Natural killer cell (primary cell): ENCODE data around the gene EPHB1. TPM values are rescaled to one million over a fixed set of nuclear protein-coding genes. Genes with fewer than 3 reads are reported as not detected.

ENCODE experiments used
- ATAC-seq, 3 donors: fragments of 150-1000 bp in 2 of 3; fragments of 200-7000 bp in 1 of 3; cut with Tn5 transposase; 1 replicate in 1 of 3; 2 replicates in 2 of 3; pipeline ENCODE4 v1.10.0; 2021; ENCODE audit warnings: mild to moderate bottlenecking in 2 of 3, moderate library complexity in 2 of 3
- DNase-seq, 2 donors: peaks; one replicate each; pipeline versions ENCODE4 v3.0.0 to v3.0.0-alpha.2; 2013 to 2021; ENCODE audit warnings: mixed read lengths in 1 of 2
- H3K27ac ChIP-seq: one replicate; pipeline ENCODE4 v1.5.1; 2013; ENCODE audit warnings: mild to moderate bottlenecking, low read length
- H3K27me3 ChIP-seq: one replicate; pipeline ENCODE4 v1.6.1; 2013; ENCODE audit warnings: low read length; ENCODE audit not compliant: control insufficient read depth, insufficient read depth
- H3K36me3 ChIP-seq: one replicate; pipeline ENCODE4 v1.6.1; 2013; ENCODE audit warnings: low read length; ENCODE audit not compliant: control insufficient read depth, insufficient read depth
- H3K4me1 ChIP-seq: one replicate; pipeline ENCODE4 v1.6.1; 2013; ENCODE audit warnings: low read length; ENCODE audit not compliant: control insufficient read depth, insufficient read depth
- H3K4me3 ChIP-seq: one replicate; pipeline ENCODE4 v1.5.1; 2013; ENCODE audit warnings: low read length
- H3K9me3 ChIP-seq: one replicate; pipeline ENCODE4 v1.6.1; 2013; ENCODE audit warnings: low read length; ENCODE audit not compliant: control insufficient read depth, insufficient read depth
- H3K27ac Mint-ChIP-seq, 2 donors: one replicate each; pipeline ENCODE4 v1.8.0; 2022; ENCODE audit warnings: mild to moderate bottlenecking in 2 of 2, mixed read lengths in 2 of 2, moderate library complexity in 1 of 2
- H3K27me3 Mint-ChIP-seq, 2 donors: one replicate each; pipeline ENCODE4 v1.8.0; 2022; ENCODE audit warnings: low read depth in 2 of 2, mixed read lengths in 2 of 2
- H3K36me3 Mint-ChIP-seq: one replicate; pipeline ENCODE4 v1.8.0; 2022; ENCODE audit warnings: mixed read lengths
- H3K4me1 Mint-ChIP-seq, 2 donors: one replicate each; pipeline ENCODE4 v1.8.0; 2022; ENCODE audit warnings: mixed read lengths in 2 of 2
- H3K4me3 Mint-ChIP-seq: one replicate; pipeline ENCODE4 v1.8.0; 2022; ENCODE audit warnings: mild to moderate bottlenecking, moderate library complexity, mixed read lengths
- H3K9me3 Mint-ChIP-seq, 2 donors: one replicate each; pipeline ENCODE4 v1.8.0; 2022; ENCODE audit warnings: mixed read lengths in 2 of 2
- CTCF ChIP-seq: fragments of 200-600 bp; IDR thresholded peaks from one replicate; pipeline ENCODE4 v1.8.0; 2022; ENCODE audit warnings: antibody characterized with exemption
- WGBS: methylation state at CpG from one replicate; pipeline ENCODE4 v1.1.7; 2013; ENCODE audit warnings: missing lambda C conversion rate; ENCODE audit not compliant: insufficient coverage; 5-methylcytosine and 5-hydroxymethylcytosine counted together
- intact Hi-C: fragments of 100-400 bp; cut with micrococcal nuclease; formaldehyde crosslinking; loops from one replicate; pipeline ENCODE4 v1.14.2; 2022
- total RNA-seq, 4 donors: library from RNA; stranded (reverse); fragments of 120-200 nt in 1 of 4; gene quantifications; one replicate each; pipeline versions ENCODE4 v1.2.3 to v1.2.4, GENCODE V29; 2013 to 2022

Gene EPHB1
- total RNA-seq, 3 donors from 2014 or later (not counting 1 experiment from before 2014, with no cell fraction given), result 0.60 TPM; not detected in 2

- no peaks in the 10 kb centered on the region for H3K4me1 Mint-ChIP-seq
- DNase-seq (no peak), ATAC-seq (no peak)
- Histone ChIP-seq H3K36me3 (no peaks in the 10 kb centered on the region), H3K27me3 (no peaks in the 10 kb centered on the region), H3K9me3 (no peaks in the 10 kb centered on the region), H3K4me3 (no peak overlapping the region), H3K4me1 (no peaks in the 10 kb centered on the region), H3K27ac (no peak overlapping the region)
- WGBS, result 85% methylated on average over 5 of the region's 5 CpGs
- peaks cover 6 to 7% of the 10 kb centered on the region in 2 donors for H3K9me3 Mint-ChIP-seq
- no peak overlapping the region for H3K4me3 Mint-ChIP-seq
- H3K36me3 Mint-ChIP-seq, result no peaks in the 10 kb centered on the region
- intact Hi-C loops, result no loop called here
- no peak overlapping the region for H3K27ac Mint-ChIP-seq
- TF ChIP-seq CTCF, result no peak
- H3K27me3 Mint-ChIP-seq, result peaks cover 0 to 3% of the 10 kb centered on the region in 2 donors
These were observed 418.2 kb downstream of the EPHB1 start for GRCh38 chr3:135213213-135213612.

GRCh38 chr3:135213822-135214221, 418.8 kb downstream of the EPHB1 start:
- no peak overlapping the region for H3K4me3 Mint-ChIP-seq
- H3K27ac Mint-ChIP-seq, result no peak overlapping the region
- no peak for TF ChIP-seq CTCF
- H3K9me3 Mint-ChIP-seq, result peaks cover 7 to 8% of the 10 kb centered on the region in 2 donors
- peaks cover 1% of the 10 kb centered on the region for H3K9me3 ChIP-seq
- DNase-seq (no peak), ATAC-seq (no peak)
- no peaks in the 10 kb centered on the region for H3K27me3 ChIP-seq
- no peak overlapping the region for H3K4me3 ChIP-seq
- H3K36me3 ChIP-seq, result no peaks in the 10 kb centered on the region
- H3K36me3 Mint-ChIP-seq, result no peaks in the 10 kb centered on the region
- WGBS, result 60% methylated on average over 5 of the region's 5 CpGs
- H3K27me3 Mint-ChIP-seq, result peaks cover 0 to 3% of the 10 kb centered on the region in 2 donors
- no peaks in the 10 kb centered on the region for H3K4me1 ChIP-seq
- intact Hi-C loops, result no loop called here
- no peak overlapping the region for H3K27ac ChIP-seq
- no peaks in the 10 kb centered on the region for H3K4me1 Mint-ChIP-seq

GRCh38 chr3:135214400-135214799, 419.3 kb downstream of the EPHB1 start:
- H3K9me3 ChIP-seq, result peaks cover 2% of the 10 kb centered on the region
- no peak overlapping the region for H3K27ac ChIP-seq
- Mint-ChIP-seq H3K27ac (no peak overlapping the region), H3K36me3 (no peaks in the 10 kb centered on the region), H3K4me3 (no peak overlapping the region), H3K4me1 (no peaks in the 10 kb centered on the region), H3K9me3 (peaks cover 7 to 13% of the 10 kb centered on the region in 2 donors), H3K27me3 (peaks cover 0 to 3% of the 10 kb centered on the region in 2 donors)
- H3K27me3 ChIP-seq, result no peaks in the 10 kb centered on the region
- DNase-seq (no peak), ATAC-seq (no peak)
- intact Hi-C loops, result no loop called here
- TF ChIP-seq CTCF, result no peak
- no peaks in the 10 kb centered on the region for H3K36me3 ChIP-seq
- 89% methylated on average over 5 of the region's 5 CpGs for WGBS
- H3K4me1 ChIP-seq, result no peaks in the 10 kb centered on the region
- no peak overlapping the region for H3K4me3 ChIP-seq

GRCh38 chr3:135215516-135215915, 420.5 kb downstream of the EPHB1 start:
- no peaks in the 10 kb centered on the region for H3K27me3 ChIP-seq
- ATAC-seq, result no peak
- Mint-ChIP-seq H3K9me3 (peaks cover 8 to 13% of the 10 kb centered on the region in 2 donors), H3K27ac (no peak overlapping the region), H3K36me3 (no peaks in the 10 kb centered on the region), H3K27me3 (peaks cover 0 to 3% of the 10 kb centered on the region in 2 donors), H3K4me3 (no peak overlapping the region), H3K4me1 (no peaks in the 10 kb centered on the region)
- no peak for DNase-seq
- 88% methylated on average over 6 of the region's 6 CpGs for WGBS
- intact Hi-C loops, result no loop called here
- no peak for TF ChIP-seq CTCF
- peaks cover 2% of the 10 kb centered on the region for H3K9me3 ChIP-seq
- H3K4me3 ChIP-seq, result no peak overlapping the region
- no peaks in the 10 kb centered on the region for H3K4me1 ChIP-seq
- no peak overlapping the region for H3K27ac ChIP-seq
- no peaks in the 10 kb centered on the region for H3K36me3 ChIP-seq
